Mucosa of descending colon (tissue), 3 donors: ENCODE results near the gene RSPH6A. TPM values are rescaled to one million over a fixed set of nuclear protein-coding genes. Genes with fewer than 3 reads are reported as not detected.
"Not testable (repeated sequence)": the region's sequence is repeated elsewhere in the genome, so short reads cannot be mapped to it uniquely, and the experiment has no call there.

Experiments used
- ATAC-seq: fragments of 200-7000 bp; cut with Tn5 transposase; one replicate; pipeline ENCODE4 v1.9.1; 2020; ENCODE audit warnings: mild to moderate bottlenecking, moderate library complexity
- DNase-seq, 3 donors: peaks; one replicate each; pipeline ENCODE4 v3.0.0-alpha.2; 2020
- H3K36me3 ChIP-seq: fragments of 200-600 bp; one replicate; pipeline ENCODE4 v1.8.0; 2021; ENCODE audit warnings: low read depth, mild to moderate bottlenecking
- H3K4me1 ChIP-seq: fragments of 200-600 bp; one replicate; pipeline ENCODE4 v1.8.0; 2021; ENCODE audit warnings: low read depth, mild to moderate bottlenecking
- H3K4me3 ChIP-seq: fragments of 200-600 bp; one replicate; pipeline ENCODE4 v1.8.0; 2021; ENCODE audit warnings: mild to moderate bottlenecking
- H3K9me3 ChIP-seq: fragments of 200-600 bp; one replicate; pipeline ENCODE4 v1.8.0; 2021; ENCODE audit warnings: mild to moderate bottlenecking
- CTCF ChIP-seq: fragments of 200-600 bp; IDR thresholded peaks from one replicate; pipeline ENCODE4 v1.8.0; 2022; ENCODE audit warnings: antibody characterized with exemption, mild to moderate bottlenecking
- intact Hi-C, 2 donors: fragments of 100-400 bp; cut with DNase I in 1 of 2; cut with micrococcal nuclease in 1 of 2; formaldehyde crosslinking; loops; one replicate each; pipeline versions ENCODE4 v1.11.0 to v1.11.1; 2022; cut with DNase I, micrococcal nuclease
- total RNA-seq, 3 donors: library from RNA; stranded (reverse); fragmentation: NEBNext Ultra II Directional in 2 of 3; extraction: Animal tissue kit (Norgen Biotek cat#: 25700) in 2 of 3; gene quantifications; one replicate each; pipeline versions ENCODE4 v1.2.1 to v1.2.4, GENCODE V29; 2021 to 2023
- donor health status: DM: no; HTN: no; CAD: no; lungs with moderate emphysema.
- donor health status: DM: no; HTN: no; CAD: no.
- donor health status: DM: no; HTN: yes; CAD: no.

Gene RSPH6A
- total RNA-seq, 3 donors from 2014 or later, result 0.16 to 0.24 (median 0.20) TPM

DNA sequence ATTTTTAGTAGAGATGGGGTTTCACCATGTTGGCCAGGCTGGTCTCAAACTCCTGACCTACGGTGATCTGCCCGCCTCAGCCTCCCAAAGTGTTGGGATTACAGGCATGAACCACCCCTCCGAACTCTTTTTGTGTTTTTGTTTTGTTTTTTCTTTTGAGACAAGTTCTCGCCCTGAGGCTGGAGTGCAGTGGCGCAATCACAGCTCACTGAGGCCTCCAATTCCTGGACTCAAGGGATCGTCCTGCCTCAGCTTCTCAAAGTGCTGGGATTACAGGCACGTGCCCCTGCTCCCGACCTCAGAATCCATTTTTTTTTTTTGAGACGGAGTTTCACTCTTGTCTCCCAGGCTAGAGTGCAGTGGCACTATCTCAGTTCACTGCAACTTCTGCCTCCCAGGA, 57.4 kb downstream of the RSPH6A start:
- H3K9me3 ChIP-seq, result no peaks in the 10 kb centered on the region
- no peak for ATAC-seq
- DNase-seq, result no peak
- intact Hi-C loops, result no loop called here
- H3K36me3 ChIP-seq, result no peaks in the 10 kb centered on the region
- H3K4me3 ChIP-seq, result no peak overlapping the region
- no peaks in the 10 kb centered on the region for H3K4me1 ChIP-seq
- no peak for TF ChIP-seq CTCF

DNA sequence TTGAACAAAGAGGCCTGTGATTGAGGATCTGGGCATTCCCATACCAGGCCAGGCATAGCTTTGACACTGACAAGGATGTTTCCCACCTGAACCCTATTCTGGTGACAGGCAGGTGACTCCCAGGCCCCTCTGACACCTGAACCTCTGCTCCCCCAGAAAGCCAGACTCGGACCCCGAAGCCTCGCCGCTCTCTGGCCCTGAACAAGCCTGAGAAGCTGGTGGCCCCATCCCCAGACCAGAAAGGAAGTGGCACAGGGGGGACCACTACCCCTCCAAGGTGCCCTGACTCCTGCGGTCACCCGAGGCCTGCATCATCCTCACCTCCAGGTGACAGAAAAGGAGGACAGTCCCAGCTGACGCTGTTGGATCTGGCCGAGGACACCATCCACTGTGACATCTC, 60.8 kb downstream of the RSPH6A start:
- ATAC-seq (no peak), DNase-seq (no peak)
- no peak overlapping the region for H3K4me3 ChIP-seq
- no peaks in the 10 kb centered on the region for H3K9me3 ChIP-seq
- TF ChIP-seq CTCF, result no peak
- no peaks in the 10 kb centered on the region for H3K36me3 ChIP-seq
- intact Hi-C loops, result no loop called here
- H3K4me1 ChIP-seq, result no peaks in the 10 kb centered on the region

- ATAC-seq (no peak), DNase-seq (no peak)
- intact Hi-C loops, result no loop called here
- Histone ChIP-seq H3K9me3 (no peaks in the 10 kb centered on the region), H3K4me3 (no peak overlapping the region), H3K4me1 (no peaks in the 10 kb centered on the region), H3K36me3 (no peaks in the 10 kb centered on the region)
- no peak for TF ChIP-seq CTCF
These were observed 61.6 kb downstream of the RSPH6A start for GRCh38 chr19:45753548-45753947.

GRCh38 chr19:45752639-45753038, 62.5 kb downstream of the RSPH6A start:
- Histone ChIP-seq H3K4me3 (no peak overlapping the region), H3K36me3 (no peaks in the 10 kb centered on the region), H3K4me1 (no peaks in the 10 kb centered on the region), H3K9me3 (no peaks in the 10 kb centered on the region)
- no peak for DNase-seq
- ATAC-seq, result no peak
- no peak for TF ChIP-seq CTCF
- intact Hi-C loops, result no loop called here

DNA sequence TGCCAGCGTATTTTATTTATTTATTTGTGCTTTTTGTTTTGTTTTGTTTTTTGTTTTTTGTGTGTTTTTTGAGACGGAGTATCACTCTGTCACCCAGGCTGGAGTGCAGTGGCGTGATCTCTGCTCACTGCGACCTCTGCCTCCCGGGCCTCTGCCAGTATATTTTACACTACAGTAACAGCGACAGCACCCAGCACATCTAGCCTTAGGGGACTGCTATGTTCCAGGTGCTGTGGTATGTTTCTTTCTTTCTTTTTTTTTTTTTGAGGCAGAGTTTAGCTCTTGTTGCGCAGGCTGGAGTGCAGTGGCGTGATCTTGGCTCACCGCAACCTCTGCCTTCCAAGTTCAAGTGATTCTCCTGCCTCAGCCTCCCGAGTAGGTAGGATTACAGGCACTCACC, 63.6 kb downstream of the RSPH6A start:
- DNase-seq, H3K9me3 ChIP-seq, H3K36me3 ChIP-seq, H3K4me3 ChIP-seq, ATAC-seq, H3K4me1 ChIP-seq, intact Hi-C loops: not testable (repeated sequence)

GRCh38 chr19:45747513-45747912, 67.6 kb downstream of the RSPH6A start:
- H3K36me3 ChIP-seq, result no peaks in the 10 kb centered on the region
- no peaks in the 10 kb centered on the region for H3K4me1 ChIP-seq
- intact Hi-C loops, result no loop called here
- ATAC-seq, result peak; percentile 34
- no peaks in the 10 kb centered on the region for H3K9me3 ChIP-seq
- DNase-seq, result peak in 1 of 3 donors; percentile 30
- TF ChIP-seq CTCF, result no peak
- no peak overlapping the region for H3K4me3 ChIP-seq
